Fibroblast of lung (primary cell): ENCODE measurements around the gene CMSS1. TPM values are rescaled to one million over a fixed set of nuclear protein-coding genes. Genes with fewer than 3 reads are reported as not detected.

Experiments
- DNase-seq, 2 donors: peaks; one replicate each; pipeline versions ENCODE4 v3.0.0 to v3.0.0-alpha.2; 2010; ENCODE audit warnings: low read depth in 2 of 2
- H2AFZ ChIP-seq: 2 replicates; pipeline ENCODE4 v1.5.1; 2012; ENCODE audit warnings: low read length, control low read depth, inconsistent platforms
- H3K27ac ChIP-seq: 2 replicates; pipeline ENCODE4 v1.5.1; 2011; ENCODE audit warnings: low read length, control low read depth; ENCODE audit not compliant: insufficient read depth
- H3K27me3 ChIP-seq: 2 replicates; pipeline ENCODE4 v1.5.1; 2011; ENCODE audit warnings: mild to moderate bottlenecking, low read length; ENCODE audit not compliant: control insufficient read depth, insufficient read depth
- H3K36me3 ChIP-seq: 2 replicates; pipeline ENCODE4 v1.5.1; 2011; ENCODE audit warnings: low read length; ENCODE audit not compliant: control insufficient read depth, insufficient read depth
- H3K4me1 ChIP-seq: 2 replicates; pipeline ENCODE4 v1.5.1; 2011; ENCODE audit warnings: low read length; ENCODE audit not compliant: control insufficient read depth, insufficient read depth; ENCODE audit errors: extremely low read depth
- H3K4me2 ChIP-seq: 2 replicates; pipeline ENCODE4 v1.5.1; 2011; ENCODE audit warnings: low read length, control low read depth; ENCODE audit not compliant: insufficient read depth; ENCODE audit errors: extremely low read depth
- H3K4me3 ChIP-seq, 4 experiments: fragments of 200-600 bp in 1 of 4; sonication (generic) in 1 of 4; replicated peaks in 1 of 4; 2 replicates each; pipeline ENCODE4 v1.5.1; 2011 to 2016; ENCODE audit warnings: low read length in 4 of 4, low read depth in 3 of 4, mild to moderate bottlenecking in 3 of 4, control low read depth in 2 of 4, inconsistent platforms in 1 of 4, mixed read lengths in 1 of 4; ENCODE audit not compliant: insufficient read depth in 1 of 4; ENCODE audit errors: control extremely low read depth in 1 of 4
- H3K79me2 ChIP-seq: 2 replicates; pipeline ENCODE4 v1.5.1; 2012; ENCODE audit warnings: mild to moderate bottlenecking, low read length, inconsistent platforms; ENCODE audit not compliant: control insufficient read depth, insufficient read depth
- H3K9ac ChIP-seq: 2 replicates; pipeline ENCODE4 v1.5.1; 2011; ENCODE audit warnings: mild to moderate bottlenecking, low read length, control low read depth; ENCODE audit not compliant: insufficient read depth
- H3K9me3 ChIP-seq: 2 replicates; pipeline ENCODE4 v1.5.1; 2012; ENCODE audit warnings: low read depth, low read length; ENCODE audit not compliant: control insufficient read depth, insufficient read depth
- H4K20me1 ChIP-seq: 2 replicates; pipeline ENCODE4 v1.5.1; 2011; ENCODE audit warnings: low read length; ENCODE audit not compliant: control insufficient read depth, insufficient read depth; ENCODE audit errors: extremely low read depth
- CTCF ChIP-seq, 2 donors: IDR thresholded peaks in 1 of 2; conservative IDR thresholded peaks in 1 of 2; 1 replicate in 1 of 2; 2 replicates in 1 of 2; pipeline ENCODE4 v1.5.1; 2011 to 2012; ENCODE audit warnings: low read length in 2 of 2, control low read depth in 1 of 2, inconsistent platforms in 1 of 2, low read depth in 1 of 2, mild to moderate bottlenecking in 1 of 2
- EZH2 ChIP-seq: IDR thresholded peaks from 2 replicates; pipeline ENCODE4 v1.5.1; 2012; ENCODE audit warnings: low read length, control low read depth, mild to moderate bottlenecking; ENCODE audit errors: missing control alignments
- polyA plus RNA-seq, 2 donors: library from polyadenylated mRNA; depleted of rRNA in 1 of 2; stranded (reverse) in 1 of 2; unstranded in 1 of 2; fragments of >200 nt; gene quantifications; 2 replicates each; pipeline ENCODE4 v1.2.1, GENCODE V29; 2011 to 2012; ENCODE audit warnings: missing spikeins in 1 of 2
- total RNA-seq: library from RNA; depleted of rRNA; stranded (reverse); fragments of >200 nt; gene quantifications from 2 replicates; pipeline ENCODE4 v1.2.1, GENCODE V29; 2014

CMSS1 gene
- total and polyA plus RNA-seq, 2 donors (not counting 1 experiment from before 2014, with no cell fraction given): 6.9 to 13.2 TPM

DNA sequence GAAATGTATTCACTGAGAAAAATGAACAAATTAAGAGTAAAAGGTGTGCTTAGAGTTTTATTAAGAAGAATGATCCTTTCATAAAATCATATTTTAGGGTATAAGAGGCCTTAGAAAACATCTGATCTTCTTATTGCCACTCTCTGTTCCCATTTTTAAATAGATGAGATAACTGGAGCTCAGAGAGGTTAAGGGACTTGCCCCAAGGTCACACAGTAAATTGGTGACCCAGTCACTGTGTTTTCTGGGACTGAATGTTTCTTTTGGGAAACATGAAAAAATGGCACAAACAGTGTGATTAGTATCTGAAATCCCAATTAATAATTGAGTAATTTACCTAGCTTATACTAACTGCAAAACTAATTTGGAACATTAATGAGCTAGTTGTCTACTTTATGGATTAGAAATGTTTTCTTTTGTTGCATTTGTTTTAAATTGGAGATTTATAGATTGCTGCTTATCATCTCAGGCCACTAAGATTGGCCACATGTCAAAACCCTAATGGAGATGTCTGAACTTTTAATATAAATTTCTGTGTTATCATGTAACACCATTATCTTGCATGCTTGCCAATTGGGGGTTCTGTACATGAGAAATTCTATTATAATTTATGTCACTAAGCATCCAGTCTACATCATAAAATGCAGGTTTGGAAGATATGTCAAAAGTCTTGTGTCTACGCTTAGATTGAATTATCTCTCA lies 64.9 kb downstream of the CMSS1 start:
- H3K4me3 ChIP-seq: no peak overlapping the region
- no peak overlapping the region for H3K9ac ChIP-seq
- H3K4me2 ChIP-seq: no peak overlapping the region
- no peaks in the 10 kb centered on the region for H3K36me3 ChIP-seq
- no peaks in the 10 kb centered on the region for H3K79me2 ChIP-seq
- no peaks in the 10 kb centered on the region for H3K9me3 ChIP-seq
- no peak overlapping the region for H2AFZ ChIP-seq
- no peaks in the 10 kb centered on the region for H3K4me1 ChIP-seq
- H3K27me3 ChIP-seq: no peaks in the 10 kb centered on the region
- no peak for DNase-seq
- no peaks in the 10 kb centered on the region for H4K20me1 ChIP-seq
- no peak overlapping the region for H3K27ac ChIP-seq
- TF ChIP-seq EZH2 (no peak), CTCF (conservative IDR thresholded peaks at IDR 0.05 in 1 of 2, IDR thresholded peaks at IDR 0.05 in 1 of 2; ENCODE audit: low read depth in 1 of 2, low read length in 2 of 2) (no peak)

- no peaks in the 10 kb centered on the region for H3K79me2 ChIP-seq
- no peaks in the 10 kb centered on the region for H3K4me1 ChIP-seq
- no peaks in the 10 kb centered on the region for H4K20me1 ChIP-seq
- no peak overlapping the region for H3K4me3 ChIP-seq
- H3K27ac ChIP-seq: no peak overlapping the region
- H2AFZ ChIP-seq: no peak overlapping the region
- H3K36me3 ChIP-seq: no peaks in the 10 kb centered on the region
- H3K9ac ChIP-seq: no peak overlapping the region
- H3K9me3 ChIP-seq: no peaks in the 10 kb centered on the region
- no peak for DNase-seq
- H3K4me2 ChIP-seq: no peak overlapping the region
- no peaks in the 10 kb centered on the region for H3K27me3 ChIP-seq
- no peak for TF ChIP-seq EZH2
- no peak for TF ChIP-seq CTCF (conservative IDR thresholded peaks at IDR 0.05 in 1 of 2, IDR thresholded peaks at IDR 0.05 in 1 of 2; ENCODE audit: low read depth in 1 of 2, low read length in 2 of 2)
Measured at GRCh38 chr3:99883138-99883461, 65.4 kb downstream of the CMSS1 start.

- Histone ChIP-seq H3K4me3 (no peak overlapping the region), H3K79me2 (no peaks in the 10 kb centered on the region), H3K27ac (no peak overlapping the region), H3K4me1 (no peaks in the 10 kb centered on the region), H2AFZ (no peak overlapping the region), H3K9me3 (no peaks in the 10 kb centered on the region), H3K36me3 (no peaks in the 10 kb centered on the region), H3K4me2 (no peak overlapping the region), H4K20me1 (no peaks in the 10 kb centered on the region), H3K27me3 (no peaks in the 10 kb centered on the region), H3K9ac (no peak overlapping the region)
- TF ChIP-seq EZH2: no peak
- no peak for TF ChIP-seq CTCF (conservative IDR thresholded peaks at IDR 0.05 in 1 of 2, IDR thresholded peaks at IDR 0.05 in 1 of 2; ENCODE audit: low read depth in 1 of 2, low read length in 2 of 2)
- DNase-seq: no peak
Measured at GRCh38 chr3:99883693-99884092, 66.0 kb downstream of the CMSS1 start.
